GM12878 (cell line): ENCODE data around the gene INKA1. TPM values are rescaled to one million over a fixed set of nuclear protein-coding genes. Genes with fewer than 3 reads are reported as not detected.

Experiments used
- ATAC-seq: fragments of 200-7000 bp; cut with Tn5 transposase; 3 replicates; pipeline ENCODE4 v1.9.1; 2020; ENCODE audit warnings: mild to moderate bottlenecking, moderate library complexity
- BruUV-seq: library from RNA; stranded (reverse); fragments of 400-500 nt; replicated peaks from 2 replicates; lab custom pipeline; 2021; lab: Mats Ljungman, UMichigan
- CTCF ChIA-PET: fragments of 300-600 bp; sonication (Branson Sonifier 250); formaldehyde crosslinking; extraction: SDS; loops from one replicate; lab custom pipeline; 2021; ENCODE audit warnings: inconsistent platforms; lab: Yijun Ruan, JAX
- POLR2A ChIA-PET: fragments of 350-600 bp; formaldehyde crosslinking; extraction: SDS; loops from one replicate; lab custom pipeline; 2021; ENCODE audit warnings: inconsistent platforms; lab: Charles Lee
- RAD21 ChIA-PET: fragments of 300-600 bp; sonication (Branson Sonifier 250); formaldehyde crosslinking; loops from one replicate; lab custom pipeline; 2023; ENCODE audit warnings: antibody characterized with exemption; ENCODE audit not compliant: unreplicated experiment; lab: Charles Lee
- SMC1A ChIA-PET: fragments of 300-600 bp; sonication (Branson Sonifier 250); formaldehyde crosslinking; loops from one replicate; lab custom pipeline; 2023; ENCODE audit not compliant: unreplicated experiment, uncharacterized antibody; lab: Charles Lee
- DNase-seq: peaks from one replicate; pipeline ENCODE4 v3.0.0-alpha.2; 2011; ENCODE audit warnings: low read depth, low spot score
- FAIRE-seq: peaks from 3 replicates; lab custom pipeline; 2011; peaks lifted over from hg19 to GRCh38; lab: Jason Lieb, UNC
- H2AFZ ChIP-seq: 2 replicates; pipeline ENCODE4 v1.6.0; 2011; ENCODE audit warnings: low read depth, low read length, control low read depth; ENCODE audit not compliant: control insufficient read depth
- H3K27ac ChIP-seq: 2 replicates; pipeline ENCODE4 v1.5.1; 2011; ENCODE audit warnings: control low read depth; ENCODE audit not compliant: control insufficient read depth, insufficient read depth
- H3K27me3 ChIP-seq, 2 experiments: replicated peaks in 1 of 2; 2 replicates each; pipeline versions ENCODE4 v1.6.0 to v1.6.1; 2011; ENCODE audit warnings: low read length in 1 of 2; ENCODE audit not compliant: control insufficient read depth in 2 of 2, insufficient read depth in 2 of 2
- H3K36me3 ChIP-seq, 2 experiments: 2 replicates each; pipeline ENCODE4 v1.5.1; 2011; ENCODE audit warnings: low read length in 1 of 2; ENCODE audit not compliant: control insufficient read depth in 2 of 2, insufficient read depth in 2 of 2
- H3K4me1 ChIP-seq: 2 replicates; pipeline ENCODE4 v1.6.1; 2011; ENCODE audit warnings: mild to moderate bottlenecking, low read length, moderate library complexity, mixed read lengths; ENCODE audit not compliant: control insufficient read depth, insufficient read depth
- H3K4me2 ChIP-seq: 2 replicates; pipeline ENCODE4 v1.6.0; 2011; ENCODE audit warnings: control low read depth; ENCODE audit not compliant: control insufficient read depth, insufficient read depth
- H3K4me3 ChIP-seq: fragments of 200-600 bp; sonication (generic); 2 replicates; pipeline ENCODE4 v1.5.1; 2016
- H3K79me2 ChIP-seq: 2 replicates; pipeline ENCODE4 v1.6.0; 2011; ENCODE audit warnings: low read length; ENCODE audit not compliant: control insufficient read depth, insufficient read depth
- H3K9ac ChIP-seq: 2 replicates; pipeline ENCODE4 v1.8.0; 2011; ENCODE audit warnings: low read length, control low read depth, mixed read lengths; ENCODE audit not compliant: control insufficient read depth, insufficient read depth
- H3K9me3 ChIP-seq: replicated peaks from 3 replicates; pipeline ENCODE4 v1.5.1; 2011; ENCODE audit warnings: mild to moderate bottlenecking, low read length; ENCODE audit not compliant: control insufficient read depth, insufficient read depth
- H4K20me1 ChIP-seq: 2 replicates; pipeline ENCODE4 v1.6.0; 2011; ENCODE audit not compliant: control insufficient read depth, insufficient read depth
- CEBPB ChIP-seq, 2 experiments: fragments of 150-350 bp in 1 of 2; IDR thresholded peaks; 2 replicates each; pipeline ENCODE4 v1.6.1; 2012 to 2014; ENCODE audit warnings: low read depth in 2 of 2, low read length in 2 of 2, borderline replicate concordance in 1 of 2, inconsistent platforms in 1 of 2
- CHD2 ChIP-seq: IDR thresholded peaks from 2 replicates; pipeline ENCODE4 v1.6.1; 2011; ENCODE audit warnings: low read depth, low read length, improper control_type of control experiment, borderline replicate concordance
- CREM ChIP-seq: IDR thresholded peaks from 2 replicates; pipeline ENCODE4 v1.6.1; 2014; ENCODE audit warnings: antibody characterized with exemption, low read depth
- EP300 ChIP-seq, 2 experiments: fragments of 150-350 bp in 1 of 2; IDR thresholded peaks; 2 replicates each; pipeline ENCODE4 v1.6.1; 2011 to 2012; ENCODE audit warnings: low read depth in 2 of 2, low read length in 2 of 2, borderline replicate concordance in 1 of 2, improper control_type of control experiment in 1 of 2, inconsistent platforms in 1 of 2; ENCODE audit not compliant: control insufficient read depth in 1 of 2
- ETV6 ChIP-seq, 2 experiments: fragments of 450-650 bp in 1 of 2; IDR thresholded peaks in 1 of 2; conservative IDR thresholded peaks in 1 of 2; 2 replicates each; pipeline ENCODE4 v1.6.1; 2014; ENCODE audit warnings: antibody characterized with exemption in 1 of 2, borderline replicate concordance in 1 of 2, low read depth in 1 of 2, mild to moderate bottlenecking in 1 of 2, moderate library complexity in 1 of 2
- HDGF ChIP-seq: fragments of 450-650 bp; IDR thresholded peaks from 2 replicates; pipeline ENCODE4 v1.6.1; 2016; ENCODE audit warnings: antibody characterized with exemption
- IKZF2 ChIP-seq, 2 experiments: fragments of 450-650 bp; IDR thresholded peaks; 2 replicates each; pipeline ENCODE4 v1.6.1; 2017; ENCODE audit warnings: mild to moderate bottlenecking in 2 of 2, moderate library complexity in 2 of 2
- MEF2B ChIP-seq: fragments of 450-650 bp; IDR thresholded peaks from 2 replicates; pipeline ENCODE4 v1.6.1; 2018; ENCODE audit warnings: mild to moderate bottlenecking, moderate library complexity; ENCODE audit not compliant: partially characterized antibody, poor library complexity, severe bottlenecking
- POLR2AphosphoS5 ChIP-seq: IDR thresholded peaks from 2 replicates; pipeline ENCODE4 v1.6.1; 2011; ENCODE audit warnings: mild to moderate bottlenecking, low read length, inconsistent platforms
- SMARCA5 ChIP-seq: fragments of 450-650 bp; IDR thresholded peaks from 2 replicates; pipeline ENCODE4 v1.6.1; 2017; ENCODE audit warnings: mild to moderate bottlenecking
- SP1 ChIP-seq: IDR thresholded peaks from one replicate; pipeline ENCODE4 v1.6.1; 2011; ENCODE audit warnings: low read depth, low read length
- ZBED1 ChIP-seq: IDR thresholded peaks from 2 replicates; pipeline ENCODE4 v1.6.1; 2016; ENCODE audit warnings: borderline replicate concordance
- WGBS: methylation state at CpG from one replicate; pipeline ENCODE4 v1.1.6; 2016; ENCODE audit warnings: low lambda C conversion rate; ENCODE audit not compliant: insufficient replicate concordance, insufficient coverage; ENCODE audit errors: missing lambda C conversion rate; 5-methylcytosine and 5-hydroxymethylcytosine counted together
- in situ Hi-C: fragments of 300-500 bp; cut with MboI; formaldehyde crosslinking; loops from 9 replicates; pipeline ENCODE4 v1.14.3; 2018; ENCODE audit warnings: mixed read lengths
- intact Hi-C: fragments of 100-400 bp; cut with micrococcal nuclease; formaldehyde crosslinking; loops from one replicate; pipeline ENCODE4 v1.14.2; 2022; ENCODE audit not compliant: unreplicated experiment
- polyA plus RNA-seq, 11 experiments: library from polyadenylated mRNA; depleted of rRNA in 4 of 11; unstranded in 6 of 11; stranded (reverse) in 5 of 11; fragments of >200 nt; fragmentation: Nextera tagmentation in 4 of 11; fragmentation: Illumina TruSeq in 1 of 11; extraction: Ambion mirVana in 4 of 11; extraction: Trizol in 1 of 11; gene quantifications; 1 replicate in 1 of 11; 2 replicates in 10 of 11; pipeline versions ENCODE4 v1.2.1 to v1.2.3, GENCODE V29; 2011 to 2016; ENCODE audit warnings: inconsistent platforms in 2 of 11, missing spikeins in 2 of 11, low read depth in 1 of 11
- total RNA-seq, 4 experiments: library from RNA; depleted of rRNA in 3 of 4; stranded (reverse); fragments of >200 nt in 3 of 4; fragmentation: Illumina TruSeq in 1 of 4; extraction: Trizol in 1 of 4; gene quantifications; 2 replicates each; pipeline versions ENCODE4 v1.2.1 to v1.2.3, GENCODE V29; 2013 to 2021
- TF ChIP-seq, protein P1 (sequence below): IDR thresholded peaks from 2 replicates; pipeline ENCODE4 v1.6.1; 2012; ENCODE audit warnings: low read depth, low read length, improper control_type of control experiment
- TF ChIP-seq, protein P2 (sequence below): fragments of 150-350 bp; IDR thresholded peaks from 2 replicates; pipeline ENCODE4 v1.6.1; 2014; ENCODE audit warnings: mild to moderate bottlenecking, low read depth, low read length
- TF ChIP-seq, protein P3 (sequence below): IDR thresholded peaks from 2 replicates; pipeline ENCODE4 v1.6.1; 2011; ENCODE audit warnings: borderline replicate concordance, low read depth, mild to moderate bottlenecking, moderate library complexity, low read length; ENCODE audit not compliant: insufficient read depth, poor library complexity, severe bottlenecking

INKA1 gene
- total and polyA plus RNA-seq, 10 of the 15 experiments (the other 5 are each of a cell fraction or from before 2014, with no cell fraction given): 0.32 to 10.5 (median 4.9) TPM

DNA sequence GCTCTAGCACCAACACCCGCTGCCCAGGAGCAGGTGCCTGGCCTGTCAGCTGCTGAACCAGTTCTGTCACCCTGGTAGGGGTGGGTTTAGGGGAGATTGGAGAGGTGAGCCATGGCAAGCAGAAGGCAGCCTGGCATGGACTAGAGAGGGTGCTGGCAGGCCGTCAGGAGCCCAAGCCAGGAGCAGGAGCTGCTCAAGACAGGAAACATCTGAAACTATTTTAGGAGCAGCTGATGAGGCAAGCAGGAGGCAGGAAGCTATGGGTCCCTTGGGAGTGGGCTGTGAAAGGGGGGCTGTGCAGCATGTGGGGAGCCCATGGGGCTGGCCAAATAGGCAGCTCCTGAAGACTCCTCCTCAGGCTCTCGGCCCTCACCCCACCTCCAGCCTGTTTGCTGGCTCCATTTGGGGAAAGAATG lies 2.3 kb downstream of the INKA1 start (continued):
- TF ChIP-seq CEBPB (IDR thresholded peaks at IDR 0.05; ENCODE audit: borderline replicate concordance in 1 of 2, low read depth in 2 of 2, low read length in 2 of 2): 0 out of 4 replicates have a peak, but pooled peaks of 1 of the 2 experiments have one; percentile 13
- no peak for TF ChIP-seq SMARCA5
- TF ChIP-seq, protein P1, sequence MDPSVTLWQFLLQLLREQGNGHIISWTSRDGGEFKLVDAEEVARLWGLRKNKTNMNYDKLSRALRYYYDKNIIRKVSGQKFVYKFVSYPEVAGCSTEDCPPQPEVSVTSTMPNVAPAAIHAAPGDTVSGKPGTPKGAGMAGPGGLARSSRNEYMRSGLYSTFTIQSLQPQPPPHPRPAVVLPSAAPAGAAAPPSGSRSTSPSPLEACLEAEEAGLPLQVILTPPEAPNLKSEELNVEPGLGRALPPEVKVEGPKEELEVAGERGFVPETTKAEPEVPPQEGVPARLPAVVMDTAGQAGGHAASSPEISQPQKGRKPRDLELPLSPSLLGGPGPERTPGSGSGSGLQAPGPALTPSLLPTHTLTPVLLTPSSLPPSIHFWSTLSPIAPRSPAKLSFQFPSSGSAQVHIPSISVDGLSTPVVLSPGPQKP: no peak
- 0 out of 2 replicates have a peak, but pooled peaks have one; percentile 41 for TF ChIP-seq HDGF
- TF ChIP-seq SP1: peak; percentile 21
- TF ChIP-seq MEF2B: peak; percentile 97
- TF ChIP-seq, all 136 proteins: peak for 16

DNA sequence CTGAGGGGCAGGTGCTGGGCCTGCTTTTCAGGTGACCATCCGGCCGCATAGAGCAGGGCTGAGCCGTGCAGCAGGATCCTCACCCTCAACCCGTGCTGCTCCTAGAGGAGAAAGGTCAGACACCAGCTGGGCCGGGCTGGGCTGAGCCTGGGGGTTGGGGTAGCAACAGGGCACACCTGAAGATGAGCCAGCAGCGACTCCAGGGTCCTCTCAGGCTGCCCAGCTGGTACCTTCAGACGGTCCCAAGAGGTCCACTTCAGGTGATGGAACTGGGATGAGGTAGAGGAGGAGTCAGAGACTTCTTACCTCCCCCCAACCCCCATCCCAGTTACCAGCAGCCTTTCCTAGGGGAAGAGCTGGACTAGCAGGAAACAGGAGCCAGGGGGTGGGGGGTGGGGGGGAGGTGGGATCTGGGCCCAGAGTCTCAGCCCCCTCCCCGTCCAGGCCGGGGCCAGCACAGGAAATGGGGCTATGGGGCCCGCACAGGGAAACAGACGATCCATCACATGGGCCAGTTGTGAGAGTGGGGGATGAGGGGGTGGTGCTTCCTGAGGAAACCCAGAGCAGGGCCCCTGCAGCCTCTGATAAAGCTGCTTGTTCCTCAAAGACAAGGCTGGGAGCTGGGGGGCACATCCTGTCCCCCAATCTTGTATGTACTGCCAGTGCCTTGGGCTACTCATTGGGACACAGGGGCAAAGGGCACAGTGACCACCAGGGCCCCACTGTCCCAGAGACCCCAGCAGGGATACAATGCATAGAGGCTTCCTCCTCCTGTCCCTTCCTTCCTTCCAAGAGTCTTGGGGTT lies 3.0 kb downstream of the INKA1 start:
- RAD21 ChIA-PET: interaction anchor here (0.7 to 8.0 kb wide), 10 partner anchors 7 to 266 kb away, joined by 4 to 182 read pairs (median 8); partner anchors contain the start of genes IP6K1, MON1A and UBA7
- H3K4me1 ChIP-seq: peaks cover 43% of the 10 kb centered on the region
- H3K4me3 ChIP-seq: peak overlapping the region; percentile 62; the same call in 1 of the 2 replicates
- in situ Hi-C loops: no loop called here
- POLR2A ChIA-PET: interaction anchor here (1.0 to 2.1 kb wide), 8 partner anchors 7 to 909 kb away, joined by 3 to 15 read pairs (median 4); partner anchors contain the start of gene UBA7
- SMC1A ChIA-PET: interaction anchor here (0.7 to 9.4 kb wide), 11 partner anchors 8 to 266 kb away, joined by 3 to 146 read pairs (median 3); partner anchors contain the start of genes GMPPB, IP6K1 and UBA7
- H4K20me1 ChIP-seq: no peaks in the 10 kb centered on the region
- no peaks in the 10 kb centered on the region; a peak in 1 of 4 replicates for H3K27me3 ChIP-seq
- no peak for DNase-seq
- intact Hi-C loops: no loop called here
- H3K4me2 ChIP-seq: peak overlapping the region; percentile 89
- peak overlapping the region; percentile 57 for H3K9ac ChIP-seq
- peak; percentile 86 for FAIRE-seq
- WGBS: 12% methylated on average over 11 of the region's 11 CpGs
- H2AFZ ChIP-seq: no peak overlapping the region
- peak overlapping the region; percentile 80 for H3K27ac ChIP-seq
- ATAC-seq: peak; percentile 29
- H3K79me2 ChIP-seq: no peaks in the 10 kb centered on the region; the same call in 1 of the 2 replicates
- CTCF ChIA-PET: interaction anchor here (1.3 to 12.0 kb wide), 7 partner anchors 10 to 266 kb away, joined by 3 to 327 read pairs (median 5); partner anchors contain the start of genes MON1A, MST1R and UBA7
- no TSS peak for BruUV-seq
- no peaks in the 10 kb centered on the region for H3K9me3 ChIP-seq
- H3K36me3 ChIP-seq: peaks cover 0 to 3% of the 10 kb centered on the region in 2 experiments; a peak in 2 of 4 replicates
- TF ChIP-seq EP300 (IDR thresholded peaks at IDR 0.05; ENCODE audit: borderline replicate concordance in 1 of 2, control insufficient read depth in 1 of 2, low read depth in 2 of 2, low read length in 2 of 2) (peak in 1 of 2 experiments; percentile 25; a peak in 1 of 4 replicates), IKZF2 (IDR thresholded peaks at IDR 0.05) (peak in 1 of 2 experiments; percentile 28; a peak in 1 of 4 replicates), CREM (0 out of 2 replicates have a peak, but pooled peaks have one; percentile 43), ZBED1 (no peak), POLR2AphosphoS5 (peak; percentile 52; the same call in 1 of the 2 replicates), SP1 (peak; percentile 55), ETV6 (conservative IDR thresholded peaks at IDR 0.05 in 1 of 2, IDR thresholded peaks at IDR 0.05 in 1 of 2; ENCODE audit: borderline replicate concordance in 1 of 2, low read depth in 1 of 2) (peak in 1 of 2 experiments; percentile 18; a peak in 1 of 4 replicates), CHD2 (peak; percentile 50; the same call in 1 of the 2 replicates)
- TF ChIP-seq, protein P2, sequence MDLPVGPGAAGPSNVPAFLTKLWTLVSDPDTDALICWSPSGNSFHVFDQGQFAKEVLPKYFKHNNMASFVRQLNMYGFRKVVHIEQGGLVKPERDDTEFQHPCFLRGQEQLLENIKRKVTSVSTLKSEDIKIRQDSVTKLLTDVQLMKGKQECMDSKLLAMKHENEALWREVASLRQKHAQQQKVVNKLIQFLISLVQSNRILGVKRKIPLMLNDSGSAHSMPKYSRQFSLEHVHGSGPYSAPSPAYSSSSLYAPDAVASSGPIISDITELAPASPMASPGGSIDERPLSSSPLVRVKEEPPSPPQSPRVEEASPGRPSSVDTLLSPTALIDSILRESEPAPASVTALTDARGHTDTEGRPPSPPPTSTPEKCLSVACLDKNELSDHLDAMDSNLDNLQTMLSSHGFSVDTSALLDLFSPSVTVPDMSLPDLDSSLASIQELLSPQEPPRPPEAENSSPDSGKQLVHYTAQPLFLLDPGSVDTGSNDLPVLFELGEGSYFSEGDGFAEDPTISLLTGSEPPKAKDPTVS: no peak
- TF ChIP-seq, protein P3, sequence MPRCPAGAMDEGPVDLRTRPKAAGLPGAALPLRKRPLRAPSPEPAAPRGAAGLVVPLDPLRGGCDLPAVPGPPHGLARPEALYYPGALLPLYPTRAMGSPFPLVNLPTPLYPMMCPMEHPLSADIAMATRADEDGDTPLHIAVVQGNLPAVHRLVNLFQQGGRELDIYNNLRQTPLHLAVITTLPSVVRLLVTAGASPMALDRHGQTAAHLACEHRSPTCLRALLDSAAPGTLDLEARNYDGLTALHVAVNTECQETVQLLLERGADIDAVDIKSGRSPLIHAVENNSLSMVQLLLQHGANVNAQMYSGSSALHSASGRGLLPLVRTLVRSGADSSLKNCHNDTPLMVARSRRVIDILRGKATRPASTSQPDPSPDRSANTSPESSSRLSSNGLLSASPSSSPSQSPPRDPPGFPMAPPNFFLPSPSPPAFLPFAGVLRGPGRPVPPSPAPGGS: no peak
